ENCODE results near the gene OSER1. TPM values are rescaled to one million over a fixed set of nuclear protein-coding genes. Genes with fewer than 3 reads are reported as not detected.

Gene OSER1
- total RNA-seq, 1 experiment from 2014 or later: 42.6 TPM

Other genes with a start within 250 kb of the OSER1 start
- 0.34 and 0.53 TPM in 2 replicates for gene JPH2, start 23.6 kb downstream of the OSER1 start, total RNA-seq (2014; rRNA removed; shearing (Covaris generic))
- 0.03 TPM in 1 of 2 replicates, not detected in the other for gene GDAP1L1, start 36.5 kb upstream of the OSER1 start, total RNA-seq (2014; rRNA removed; shearing (Covaris generic))
- 5.8 and 7.5 TPM in 2 replicates for gene FITM2, start 100.4 kb upstream of the OSER1 start, total RNA-seq (2014; rRNA removed; shearing (Covaris generic))
- gene R3HDML, start 126.3 kb upstream of the OSER1 start, total RNA-seq (2014; rRNA removed; shearing (Covaris generic)): not detected in 2 replicates
- 0.34 TPM in 1 of 2 replicates, not detected in the other for gene HNF4A, start 144.9 kb upstream of the OSER1 start, total RNA-seq (2014; rRNA removed; shearing (Covaris generic))

All from HT1080 (cell line).